Umbilical cord (tissue), 2 donors: ENCODE results near the gene MGAT4A. TPM values are rescaled to one million over a fixed set of nuclear protein-coding genes. Genes with fewer than 3 reads are reported as not detected.

Source experiments
- DNase-seq: peaks from one replicate; pipeline ENCODE4 v3.0.0-alpha.2; 2015; ENCODE audit warnings: low spot score
- total RNA-seq: library from RNA; depleted of rRNA; stranded (reverse); fragments of >200 nt; gene quantifications from one replicate; pipeline ENCODE4 v1.2.3, GENCODE V29; 2014; ENCODE audit warnings: low replicate concordance; ENCODE audit not compliant: insufficient read depth

Gene MGAT4A
- total RNA-seq, 1 donor from 2014 or later: 16.4 TPM

GRCh38 chr2:98658816-98659490 lies 72.0 kb downstream of the MGAT4A start:
- no peak for DNase-seq

GRCh38 chr2:98656800-98657199 lies 74.1 kb downstream of the MGAT4A start:
- DNase-seq: no peak

- DNase-seq: no peak
Observed at GRCh38 chr2:98654699-98655495, 76.0 kb downstream of the MGAT4A start.

DNA sequence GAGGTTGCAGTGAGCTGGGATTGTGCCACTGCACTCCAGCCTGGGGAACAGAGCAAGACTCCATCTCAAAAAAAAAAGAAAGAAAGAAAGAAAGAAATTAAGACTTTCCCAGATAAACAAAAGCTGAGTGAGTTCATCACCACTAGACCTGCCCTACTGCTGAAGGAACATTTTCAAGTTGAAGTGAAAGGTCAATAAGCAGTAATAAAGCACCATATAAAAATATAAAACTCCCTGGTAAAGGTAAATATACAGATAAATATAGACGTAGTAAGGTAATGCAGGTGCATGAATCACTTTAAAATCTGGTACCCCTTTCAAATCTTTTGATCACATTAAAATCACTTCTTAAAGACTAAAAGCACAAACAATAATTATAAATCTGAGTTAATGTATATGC lies 79.9 kb downstream of the MGAT4A start:
- DNase-seq: no peak

DNA sequence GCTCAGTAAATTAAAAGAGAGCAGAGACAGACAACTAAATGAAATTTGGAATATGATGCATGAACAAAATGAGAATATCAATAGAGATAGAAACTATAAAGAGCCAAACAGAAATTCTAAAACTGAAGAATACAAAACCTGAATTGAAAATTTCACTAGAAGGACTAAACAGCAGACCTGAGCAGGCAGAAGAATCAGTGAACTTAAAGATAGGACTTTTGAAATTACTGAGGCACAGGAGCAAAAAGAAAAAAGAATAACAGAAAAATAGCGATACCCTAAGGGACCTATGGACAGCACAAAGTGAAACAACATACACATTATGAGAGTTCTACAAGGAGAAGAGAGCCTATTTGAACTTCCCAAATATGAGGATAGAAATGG lies 80.9 kb downstream of the MGAT4A start:
- no peak for DNase-seq

DNA sequence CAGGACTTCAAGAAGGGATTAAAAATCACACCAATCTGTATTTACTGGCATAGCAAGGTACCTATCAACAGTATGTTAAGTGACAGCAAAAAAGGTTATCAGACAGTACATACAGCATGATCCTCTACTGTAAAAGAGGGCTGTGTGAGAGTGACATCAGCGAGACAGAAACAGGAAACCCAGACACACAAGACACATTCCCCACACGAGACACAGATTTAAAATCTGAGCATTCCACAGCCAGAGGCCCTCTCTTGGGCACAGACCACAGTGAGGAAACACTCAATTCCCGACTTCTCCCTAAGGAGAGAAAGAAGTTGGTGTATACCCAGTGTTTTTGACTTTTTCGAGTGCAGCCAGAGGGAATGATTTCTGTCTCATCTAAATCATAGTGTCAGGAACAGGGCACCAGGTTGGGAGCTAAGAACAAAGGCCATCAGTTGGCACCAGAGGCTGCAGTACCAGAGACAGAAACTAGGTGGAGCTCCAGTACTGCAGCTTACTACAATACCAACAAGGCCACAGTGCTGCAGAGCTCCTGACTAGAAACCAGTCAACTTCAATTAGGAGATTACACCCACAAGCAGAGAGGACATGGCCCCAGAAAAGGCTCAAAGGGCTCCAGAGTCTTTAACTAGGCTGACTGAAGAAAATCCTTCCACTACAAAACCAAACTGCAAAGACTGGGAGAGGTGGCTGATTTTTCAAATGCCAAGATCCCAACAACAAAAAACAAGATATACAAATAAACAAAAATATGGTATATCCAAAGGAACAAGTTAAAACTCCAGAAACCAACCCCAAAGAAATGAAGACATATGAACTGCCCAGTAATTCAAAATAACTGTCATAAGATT lies 81.6 kb downstream of the MGAT4A start:
- DNase-seq: peak; percentile 80

DNA sequence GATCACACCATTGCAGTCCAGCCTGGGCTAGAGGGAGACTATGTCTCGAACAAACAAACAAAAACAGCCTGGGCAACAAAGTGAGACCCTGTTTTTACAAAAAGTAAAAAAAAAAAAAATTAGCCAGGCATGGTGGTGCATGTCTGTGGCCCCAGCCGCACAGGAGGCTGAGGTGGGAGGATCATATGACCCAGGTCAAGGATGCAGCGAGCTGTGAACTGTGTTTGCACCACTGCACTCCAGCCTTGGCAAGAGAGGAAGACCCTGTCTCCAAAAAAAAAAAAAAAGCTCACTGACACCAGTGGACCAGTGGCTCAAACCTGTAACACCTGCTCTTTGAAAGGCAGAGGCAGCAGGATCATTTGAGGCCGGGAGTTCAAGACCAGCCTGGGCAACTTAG lies 82.5 kb downstream of the MGAT4A start:
- DNase-seq: no peak

DNA sequence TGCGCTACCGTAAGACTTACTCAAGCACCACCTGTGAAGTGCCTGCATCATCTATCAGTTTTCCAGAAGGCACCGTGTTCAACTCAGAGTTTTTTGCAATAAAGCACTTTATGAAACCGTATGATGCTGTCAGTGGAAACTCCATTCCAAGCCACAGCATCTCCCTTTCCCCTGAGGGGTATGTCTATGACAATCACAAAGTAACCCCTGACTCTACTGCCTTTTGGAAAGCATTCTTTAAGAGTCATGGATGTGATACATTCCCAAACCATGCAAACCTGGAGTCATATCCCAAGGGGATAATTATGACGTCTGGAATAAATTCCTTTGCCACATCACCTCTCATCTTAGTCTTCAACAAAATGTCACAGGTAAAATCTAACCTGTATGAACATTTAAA lies 83.3 kb downstream of the MGAT4A start:
- no peak for DNase-seq

DNA sequence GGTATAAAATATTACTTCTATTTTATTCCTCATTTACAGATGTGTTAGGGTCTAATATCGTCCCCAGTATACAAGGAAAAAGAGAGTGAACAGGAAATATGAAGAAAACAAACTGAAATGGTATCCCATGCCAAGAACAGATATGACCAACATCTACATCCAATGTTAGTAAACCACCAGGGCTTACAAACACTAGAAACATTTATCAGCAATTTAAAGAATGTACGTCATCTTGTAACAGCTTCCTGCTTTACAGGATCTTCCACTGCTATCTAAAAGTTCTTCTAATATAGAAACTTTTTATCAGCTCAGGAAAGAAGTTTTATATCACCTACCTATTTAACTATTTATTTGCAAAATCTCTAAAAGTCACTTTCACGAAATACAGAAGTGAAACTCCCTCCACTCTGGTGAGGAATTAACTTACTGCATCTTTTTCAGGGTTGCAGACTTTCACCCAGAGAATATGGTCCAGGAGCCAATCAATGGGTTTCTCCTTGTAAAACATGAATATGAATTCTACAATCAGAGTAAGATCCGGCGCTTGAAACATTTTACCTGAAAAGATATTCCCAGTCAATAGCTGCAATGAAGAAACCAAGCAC lies 87.3 kb downstream of the MGAT4A start:
- no peak for DNase-seq

DNA sequence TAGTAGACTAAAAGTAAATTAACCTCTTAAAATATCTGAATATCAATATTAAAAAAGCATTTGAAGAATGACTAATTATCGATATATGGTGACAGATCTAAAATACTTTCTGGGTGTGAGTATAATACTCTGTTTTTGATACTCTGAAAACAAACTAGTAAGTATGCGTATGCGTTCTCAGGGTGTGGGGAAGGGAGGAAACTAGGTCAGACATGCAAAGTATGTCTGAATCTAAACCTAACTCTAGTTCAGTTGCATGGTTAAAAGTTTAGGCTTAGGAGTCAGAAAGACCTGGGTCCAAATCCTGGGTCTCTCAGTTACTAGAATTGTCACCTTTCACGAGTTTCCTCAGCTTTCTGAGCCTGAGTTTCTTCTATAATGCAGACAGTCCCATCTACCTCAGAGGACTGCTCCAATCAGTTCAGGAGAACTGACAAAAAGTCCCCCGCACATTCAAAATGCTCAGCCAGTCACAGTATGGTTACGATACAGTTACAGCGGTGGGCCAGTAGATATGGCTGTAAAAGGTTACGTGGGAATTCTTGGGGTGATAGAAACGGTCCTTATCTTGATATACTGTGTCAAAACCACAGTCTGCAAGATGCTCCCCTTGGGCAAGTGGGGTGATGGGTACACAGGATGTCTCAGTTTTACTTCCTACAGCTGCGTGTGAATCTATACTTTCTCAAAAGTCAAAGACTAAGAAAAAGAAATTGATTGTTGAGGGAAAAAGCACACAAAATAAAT lies 93.4 kb downstream of the MGAT4A start:
- no peak for DNase-seq

DNA sequence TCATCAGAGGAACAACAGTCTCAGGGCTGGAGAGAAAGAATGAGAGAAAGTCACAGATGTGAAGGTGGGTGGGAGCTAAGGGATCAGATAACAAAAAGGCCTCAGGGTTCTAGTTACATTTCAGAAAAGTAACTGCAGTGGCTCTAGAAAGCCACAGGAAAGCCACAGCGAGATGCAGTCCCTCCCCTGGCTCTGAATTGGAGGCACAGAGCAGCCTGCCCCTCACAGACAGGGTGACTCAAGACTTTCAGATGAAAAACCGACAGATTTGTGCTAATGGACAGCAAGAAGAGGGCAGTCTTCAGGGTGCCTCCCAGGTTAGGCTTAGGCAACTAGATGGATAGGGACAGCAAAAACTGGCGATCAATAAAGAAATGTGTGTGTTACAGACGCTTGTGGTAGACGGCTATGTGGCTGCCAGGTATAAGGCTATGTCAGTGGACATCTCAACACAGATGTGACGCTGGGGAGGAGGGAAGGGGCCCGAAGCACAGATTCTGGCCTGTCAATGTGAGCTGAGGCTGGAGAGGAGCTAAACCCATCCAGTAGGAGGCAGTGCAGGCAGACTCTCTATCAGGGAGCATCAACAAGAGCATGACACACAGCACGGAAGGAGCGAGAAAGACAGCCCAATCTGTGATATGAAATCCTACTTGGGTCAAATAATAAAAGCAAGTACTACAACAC lies 96.4 kb downstream of the MGAT4A start:
- no peak for DNase-seq

- DNase-seq: no peak
Observed at GRCh38 chr2:98632351-98632750, 98.6 kb downstream of the MGAT4A start.

DNA sequence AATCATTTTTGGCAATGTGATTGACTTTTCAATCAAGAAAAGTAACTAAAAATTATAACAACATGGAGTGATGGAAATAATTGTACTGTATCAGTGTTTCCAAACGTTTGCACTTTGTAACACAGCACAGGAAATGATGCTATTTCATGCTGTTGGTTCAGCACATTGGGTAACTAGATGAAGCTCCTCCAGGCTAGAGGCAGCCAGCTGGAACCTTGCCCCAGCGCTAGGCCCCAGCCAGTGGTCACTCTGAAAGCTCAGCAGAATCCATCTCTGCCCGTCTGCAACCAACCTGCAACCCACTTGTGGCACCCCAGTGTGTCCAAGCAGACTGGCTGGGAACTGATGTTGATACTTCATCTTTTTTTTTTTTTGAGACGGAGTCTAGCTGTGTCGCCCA lies 107.3 kb downstream of the MGAT4A start:
- DNase-seq: peak; percentile 7

GRCh38 chr2:98617149-98617548 lies 113.8 kb downstream of the MGAT4A start:
- DNase-seq: no peak

DNA sequence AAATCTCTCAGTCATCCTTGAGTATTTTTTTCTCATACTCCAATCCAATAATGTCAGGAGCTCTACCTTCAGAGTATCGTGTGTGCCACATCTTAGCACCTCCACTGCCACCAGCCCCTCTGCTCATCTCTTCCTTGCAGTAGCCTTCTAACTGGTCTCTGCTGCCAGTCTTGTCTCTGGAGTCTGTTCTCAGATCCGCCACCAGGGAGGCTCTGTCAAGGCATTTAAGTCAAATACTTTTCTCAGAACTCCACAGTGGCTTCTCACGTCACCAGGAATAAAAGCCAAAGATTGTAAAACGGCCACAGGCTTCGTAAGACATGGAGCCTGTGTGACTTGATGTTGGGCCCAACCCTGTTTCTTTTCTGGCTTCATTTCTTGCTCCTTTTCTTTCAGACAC lies 115.5 kb downstream of the MGAT4A start:
- DNase-seq: no peak

DNA sequence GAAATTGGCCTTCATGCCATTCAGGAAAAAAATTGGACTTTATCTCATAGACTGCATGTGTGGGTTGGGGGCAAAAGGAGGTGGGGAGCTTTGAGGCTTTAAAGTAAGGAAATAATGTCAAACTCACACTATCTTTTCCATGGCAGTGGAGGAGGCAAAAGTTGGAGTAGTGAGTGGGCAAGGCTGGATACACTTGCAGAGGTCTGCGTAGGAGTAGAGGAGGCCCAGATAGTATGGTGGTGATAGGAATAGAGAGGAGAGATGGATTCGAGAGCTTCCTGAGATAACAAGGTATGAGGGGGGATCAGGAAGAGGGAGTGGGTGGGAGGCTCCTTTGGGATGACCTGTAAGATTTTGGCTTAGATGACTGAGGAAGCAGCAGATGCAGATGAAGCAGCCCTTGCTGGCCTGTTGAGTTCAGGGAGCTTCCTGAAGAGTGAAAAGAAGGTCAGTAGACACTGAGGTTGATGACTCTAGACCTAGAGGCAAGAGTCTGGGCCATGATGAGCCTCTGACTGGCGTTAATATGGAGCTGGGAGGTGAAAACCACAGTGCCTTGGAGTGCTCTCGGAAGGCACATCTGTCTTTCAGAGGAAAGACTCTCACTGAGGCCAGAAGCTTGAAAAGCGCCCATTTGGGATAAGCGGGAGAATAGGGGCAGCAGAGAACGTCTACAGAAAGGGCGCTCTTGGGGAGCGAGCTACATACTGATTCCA lies 116.8 kb downstream of the MGAT4A start:
- no peak for DNase-seq

- peak; percentile 35 for DNase-seq
Observed at GRCh38 chr2:98608962-98609604, 121.8 kb downstream of the MGAT4A start.

DNA sequence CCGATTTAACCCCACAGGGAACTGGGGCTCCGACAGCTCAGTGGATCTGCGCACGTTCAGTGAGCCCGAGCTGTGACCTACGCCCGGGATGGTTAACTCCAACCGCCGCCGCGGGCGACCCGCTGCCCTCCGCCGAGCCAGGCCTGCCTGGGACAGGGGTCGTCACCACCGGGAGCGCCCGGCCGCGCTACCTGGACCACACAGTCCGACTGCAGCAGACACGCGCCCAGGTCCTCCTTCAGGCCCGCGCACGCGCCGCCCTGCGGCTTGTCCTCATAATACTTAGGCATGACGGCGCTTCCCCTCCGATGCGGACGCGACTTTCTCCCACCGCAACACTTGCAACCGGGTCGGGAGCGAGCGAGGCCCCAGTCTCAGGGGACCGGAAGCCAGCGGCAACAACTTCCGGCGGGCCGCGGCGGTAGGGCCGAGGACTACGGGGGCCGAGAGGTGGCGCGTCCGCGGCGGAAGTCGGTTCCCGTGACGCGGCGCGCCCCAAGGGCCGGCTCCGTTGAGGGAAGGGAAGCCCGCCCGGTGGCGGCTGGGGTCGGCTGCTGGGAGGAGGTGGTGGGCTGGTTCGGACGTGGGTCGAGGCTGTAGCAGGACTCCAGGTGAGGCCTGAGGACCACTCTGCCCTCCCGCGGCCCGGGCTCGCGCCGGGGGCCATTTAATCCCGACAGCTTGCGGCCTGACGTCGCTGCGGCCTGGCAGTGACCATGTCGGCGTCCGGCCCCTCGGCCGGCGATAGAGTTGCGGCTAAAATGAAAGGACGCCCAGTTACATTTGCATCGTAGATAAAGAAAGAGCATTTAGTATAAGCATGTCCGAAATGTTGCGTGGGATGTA lies 122.6 kb downstream of the MGAT4A start, which contains the start of the genes COA5 and UNC50:
Gene COA5, minus strand, starts transcription at position 397 of the 846 bp plus-strand sequence. Its CDS starts 107 bp downstream, at position 290.
Gene UNC50, plus strand, starts transcription at position 474 of the 846 bp plus-strand sequence. CDS start 1,171 bp downstream, outside the sequence.
- peak; percentile 90 for DNase-seq
